Stimulated activated CD4-positive, alpha-beta T cell treated with anti-CD3 and anti-CD28 coated beads, Interleukin-1b, Interleukin-23, amount 100 ng/mL, for 48 hours (primary cell): ENCODE data around the gene ABCB6.

Source experiments
- DNase-seq: peaks from one replicate; pipeline ENCODE4 v3.0.0-alpha.2; 2020

The ABCB6 gene

DNA sequence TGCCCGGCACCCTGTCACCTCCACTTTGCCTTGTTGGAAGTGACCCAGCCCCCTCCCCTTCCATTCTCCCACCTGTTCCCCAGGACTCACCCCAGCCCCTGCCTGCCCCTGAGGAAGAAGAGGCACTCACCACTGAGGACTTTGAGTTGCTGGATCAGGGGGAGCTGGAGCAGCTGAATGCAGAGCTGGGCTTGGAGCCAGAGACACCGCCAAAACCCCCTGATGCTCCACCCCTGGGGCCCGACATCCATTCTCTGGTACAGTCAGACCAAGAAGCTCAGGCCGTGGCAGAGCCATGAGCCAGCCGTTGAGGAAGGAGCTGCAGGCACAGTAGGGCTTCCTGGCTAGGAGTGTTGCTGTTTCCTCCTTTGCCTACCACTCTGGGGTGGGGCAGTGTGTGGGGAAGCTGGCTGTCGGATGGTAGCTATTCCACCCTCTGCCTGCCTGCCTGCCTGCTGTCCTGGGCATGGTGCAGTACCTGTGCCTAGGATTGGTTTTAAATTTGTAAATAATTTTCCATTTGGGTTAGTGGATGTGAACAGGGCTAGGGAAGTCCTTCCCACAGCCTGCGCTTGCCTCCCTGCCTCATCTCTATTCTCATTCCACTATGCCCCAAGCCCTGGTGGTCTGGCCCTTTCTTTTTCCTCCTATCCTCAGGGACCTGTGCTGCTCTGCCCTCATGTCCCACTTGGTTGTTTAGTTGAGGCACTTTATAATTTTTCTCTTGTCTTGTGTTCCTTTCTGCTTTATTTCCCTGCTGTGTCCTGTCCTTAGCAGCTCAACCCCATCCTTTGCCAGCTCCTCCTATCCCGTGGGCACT, 36.2 kb downstream of the ABCB6 start:
- peak; percentile 22 for DNase-seq

DNA sequence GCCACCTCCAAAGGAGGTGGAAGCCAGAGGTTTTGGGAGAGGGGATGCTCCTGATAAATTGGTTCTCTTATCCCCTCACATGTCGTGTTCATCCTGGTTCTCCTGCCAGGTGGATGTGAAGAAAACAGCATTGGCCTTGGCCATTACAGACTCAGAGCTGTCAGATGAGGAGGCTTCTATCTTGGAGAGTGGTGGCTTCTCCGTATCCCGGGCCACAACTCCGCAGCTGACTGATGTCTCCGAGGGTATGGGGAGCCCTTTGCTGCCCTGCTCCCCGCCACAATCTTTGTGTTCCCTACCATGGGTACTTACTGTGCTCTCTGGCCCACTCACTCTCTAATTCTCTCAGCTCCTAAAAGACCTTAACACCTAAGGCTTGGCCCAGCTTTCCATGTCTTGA, 37.2 kb downstream of the ABCB6 start:
- no peak for DNase-seq

DNA sequence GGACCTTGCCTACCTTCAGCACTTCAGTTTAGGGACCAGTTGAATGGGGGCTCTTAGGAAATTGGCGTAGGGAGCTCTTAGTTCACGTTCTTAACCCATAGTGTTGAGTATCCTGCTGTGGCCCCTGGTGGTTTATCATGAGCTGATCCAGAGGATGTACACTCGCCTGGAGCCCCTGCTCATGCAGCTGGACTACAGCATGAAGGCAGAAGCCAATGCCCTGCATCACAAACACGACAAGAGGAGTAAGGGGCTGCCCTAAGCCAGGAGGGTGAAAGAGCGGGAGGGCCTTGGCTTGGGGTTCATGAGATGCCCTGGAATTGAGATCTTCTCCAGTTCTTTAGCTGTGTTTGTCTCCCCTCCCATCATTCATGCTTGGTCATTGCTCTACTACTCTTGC, 37.8 kb downstream of the ABCB6 start:
- no peak for DNase-seq

DNA sequence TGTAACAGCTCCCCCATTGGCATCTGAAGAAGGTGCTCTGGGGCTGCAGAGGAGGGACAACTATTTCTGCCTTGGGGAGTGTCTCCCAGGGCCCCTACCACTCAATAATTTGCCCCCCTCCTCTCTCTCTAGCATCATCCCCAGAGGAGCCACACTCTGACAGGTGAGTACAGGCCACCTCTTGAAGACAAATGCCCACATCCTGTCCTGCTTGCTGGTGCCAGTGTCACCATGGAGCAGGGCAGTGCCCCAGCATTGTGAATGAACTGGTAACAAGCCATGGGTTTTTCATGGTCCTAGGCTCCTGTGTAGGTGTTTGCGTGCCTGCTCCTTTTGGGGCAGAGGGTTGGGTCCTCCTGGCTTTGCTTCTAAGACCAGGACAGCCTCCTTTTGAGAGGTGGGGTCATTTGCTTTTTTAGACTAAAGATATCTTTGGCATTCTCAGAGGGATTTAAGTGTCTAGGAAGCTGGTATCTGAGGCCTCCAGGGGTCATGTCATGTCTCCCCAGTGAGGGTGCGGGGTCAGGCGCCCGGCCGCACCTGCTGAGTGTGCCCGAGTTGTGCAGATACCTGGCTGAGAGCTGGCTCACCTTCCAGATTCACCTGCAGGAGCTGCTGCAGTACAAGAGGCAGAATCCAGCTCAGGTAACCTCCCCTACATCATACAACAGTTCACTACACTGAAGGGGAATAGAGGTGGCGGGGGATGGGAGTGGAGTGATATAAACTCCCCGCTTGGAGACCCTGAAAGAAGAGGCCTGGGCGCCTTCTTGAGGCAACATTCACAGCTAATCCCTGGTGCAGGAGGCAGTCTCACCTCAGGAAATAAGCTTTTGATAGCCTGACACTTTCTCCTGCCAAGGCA, 38.9 kb downstream of the ABCB6 start:
- no peak for DNase-seq

DNA sequence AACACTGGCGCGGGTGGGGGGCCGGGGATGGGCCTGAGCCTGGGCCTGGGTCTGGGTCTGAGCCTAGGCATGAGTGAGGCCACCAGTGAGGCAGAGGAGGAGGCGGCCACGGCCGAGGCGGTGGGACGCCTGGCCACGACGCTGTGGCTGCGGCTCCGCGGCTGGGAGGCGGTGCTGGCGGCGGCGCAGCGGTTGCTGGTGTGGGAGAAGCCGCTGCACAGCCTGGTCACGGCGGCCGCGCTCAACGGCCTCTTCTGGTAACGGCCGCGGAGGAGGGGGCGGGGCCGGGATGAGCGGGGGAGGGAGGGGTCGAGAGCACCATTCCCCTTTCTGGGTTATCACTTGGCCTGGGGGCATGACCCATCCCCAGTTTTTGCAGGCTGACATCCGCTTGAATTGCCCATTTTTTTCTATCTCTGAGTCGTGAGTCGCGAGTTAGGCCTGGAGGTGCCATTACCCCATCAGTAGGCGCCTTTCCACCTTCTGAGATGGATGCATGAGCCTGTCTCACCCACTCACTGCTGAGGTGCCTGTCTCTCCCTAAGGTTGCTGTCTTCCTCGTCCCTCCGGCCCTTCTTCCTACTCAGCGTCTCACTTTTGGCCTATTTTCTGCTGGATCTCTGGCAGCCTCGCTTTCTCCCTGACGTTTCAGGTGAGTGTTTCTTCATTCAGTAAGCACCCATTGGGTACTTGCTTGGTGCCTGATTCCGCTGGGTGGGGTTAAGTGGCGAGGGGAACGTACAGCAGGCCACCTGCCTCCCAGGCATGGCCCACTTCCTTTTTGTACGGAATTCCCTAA, 40.2 kb downstream of the ABCB6 start:
- peak; percentile 21 for DNase-seq

DNA sequence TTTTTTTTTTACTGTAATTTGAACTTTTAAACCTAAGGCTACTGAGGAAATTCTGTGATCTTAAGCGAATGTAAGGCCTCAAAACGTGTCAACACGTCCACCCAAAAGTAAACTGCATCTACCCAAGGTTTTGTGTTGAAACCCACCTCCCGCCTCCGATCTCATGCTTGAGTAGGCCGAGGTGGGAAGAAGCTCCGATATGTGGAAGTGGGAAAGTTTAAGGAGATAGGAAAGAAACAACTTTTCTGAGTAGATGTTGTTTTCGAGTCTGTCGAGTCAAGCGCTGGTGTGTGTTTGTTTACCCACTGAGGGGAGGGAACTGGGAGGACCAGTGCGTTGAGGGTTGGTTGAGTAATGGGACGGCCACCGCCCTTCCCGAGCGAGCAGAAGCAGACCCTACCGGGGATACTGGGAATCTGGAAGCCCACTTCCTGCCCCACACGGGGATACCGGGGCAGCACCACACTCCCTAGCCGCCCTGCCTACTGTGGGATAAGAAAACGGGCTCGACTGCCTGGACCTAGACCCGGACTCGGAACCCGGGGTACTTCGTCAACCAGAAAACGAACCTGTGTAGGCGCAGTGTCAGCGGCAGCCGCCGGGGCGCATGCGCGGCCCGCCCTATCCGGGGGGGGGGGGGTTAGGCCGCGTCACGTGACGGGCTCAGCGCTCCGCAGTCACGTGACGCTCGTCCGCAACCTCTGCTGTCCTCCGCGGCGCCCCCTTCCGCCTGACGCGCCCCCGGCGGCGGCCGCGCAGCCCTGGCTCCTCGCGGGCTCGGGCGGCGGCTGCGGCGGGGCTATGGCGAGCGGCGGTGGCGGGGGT, 41.0 kb downstream of the ABCB6 start, which contains the start of gene RETREG2:
TSS of gene RETREG2 (plus strand) at position 724 of the 825 bp plus-strand sequence. CDS start at position 802, 78 bp downstream.
- DNase-seq, result peak; percentile 78

DNA sequence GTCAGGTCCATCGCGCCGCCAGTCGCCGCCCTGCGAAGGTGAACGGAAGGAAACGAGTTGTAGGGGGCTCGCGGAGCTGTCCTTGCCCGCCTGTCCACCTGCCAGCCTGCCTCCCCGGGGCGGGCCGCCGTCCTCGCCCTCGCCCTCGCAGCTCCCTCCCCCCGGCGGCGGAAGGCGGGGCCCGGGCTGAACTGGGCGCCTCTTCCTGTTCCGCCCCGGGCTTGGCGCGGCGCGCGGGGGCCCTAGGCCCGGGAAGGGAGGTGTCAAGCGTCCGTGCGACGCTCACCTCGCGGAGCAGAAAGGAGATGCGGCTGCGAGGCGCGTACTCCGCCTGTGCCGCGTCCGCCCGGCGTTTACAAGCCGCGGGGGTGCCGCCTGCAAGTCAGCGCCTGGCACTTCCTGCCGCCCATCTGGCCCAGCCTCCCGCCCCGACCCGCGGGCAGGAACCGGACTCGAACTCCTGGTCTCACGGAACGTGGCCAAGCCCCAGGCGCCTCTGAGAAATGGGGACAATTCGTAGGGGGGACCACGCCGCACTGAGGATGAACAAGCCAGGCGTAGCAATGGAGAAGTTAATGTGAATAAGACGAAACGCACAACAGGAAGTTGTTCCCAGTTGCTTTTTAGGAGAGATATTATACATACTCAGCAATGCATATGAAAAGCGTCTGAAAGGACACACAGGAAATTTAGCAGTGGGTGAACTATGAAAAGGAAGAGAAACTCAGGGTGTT, 41.8 kb downstream of the ABCB6 start, which contains the start of gene CNPPD1:
TSS of gene CNPPD1 (minus strand) at position 108 of the 734 bp plus-strand sequence. CDS start at position 11, 97 bp downstream.
- peak; percentile 87 for DNase-seq

DNA sequence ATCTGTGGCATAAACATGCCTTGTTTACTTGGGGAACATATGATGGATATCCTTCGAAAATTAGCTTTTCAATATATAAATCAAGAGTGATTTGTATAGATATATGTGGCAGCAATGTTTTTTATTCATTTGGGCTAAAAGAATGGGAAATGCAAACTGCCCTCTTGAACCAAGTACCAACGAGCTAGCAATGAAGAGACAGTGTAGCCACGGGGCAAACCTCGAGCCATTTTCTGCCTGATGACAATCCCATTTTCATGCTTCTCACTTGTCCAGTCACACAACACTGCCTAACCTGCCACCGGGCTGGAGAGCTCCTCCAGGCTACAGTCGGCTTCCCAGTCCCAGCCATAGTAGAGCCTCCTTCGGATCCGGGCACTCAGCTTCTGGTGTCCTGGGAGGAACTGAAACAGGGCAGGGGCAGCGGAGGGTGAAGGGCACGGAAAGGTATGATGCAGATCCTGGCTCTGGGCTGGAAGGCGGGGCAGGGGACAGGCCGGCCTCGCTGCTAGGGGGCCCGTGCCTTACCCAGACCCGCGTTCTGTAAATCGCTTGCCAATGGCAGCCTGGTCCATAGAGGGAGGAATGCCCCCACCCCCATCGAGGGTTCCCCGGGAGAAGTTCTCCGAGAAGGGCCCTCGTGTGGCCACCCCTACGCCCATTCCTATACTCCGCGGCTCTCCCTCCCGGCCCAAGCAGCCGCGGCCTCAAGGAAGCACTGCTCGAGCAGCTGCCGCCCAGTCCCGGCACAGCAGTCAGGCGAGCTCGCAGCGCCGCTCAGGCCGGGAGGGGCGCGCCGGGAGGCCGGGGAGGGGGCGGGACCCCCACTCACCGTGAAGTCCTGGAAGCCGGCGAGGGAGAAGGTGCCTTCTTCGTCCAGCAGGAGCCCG, 42.6 kb downstream of the ABCB6 start:
- peak; percentile 22 for DNase-seq

DNA sequence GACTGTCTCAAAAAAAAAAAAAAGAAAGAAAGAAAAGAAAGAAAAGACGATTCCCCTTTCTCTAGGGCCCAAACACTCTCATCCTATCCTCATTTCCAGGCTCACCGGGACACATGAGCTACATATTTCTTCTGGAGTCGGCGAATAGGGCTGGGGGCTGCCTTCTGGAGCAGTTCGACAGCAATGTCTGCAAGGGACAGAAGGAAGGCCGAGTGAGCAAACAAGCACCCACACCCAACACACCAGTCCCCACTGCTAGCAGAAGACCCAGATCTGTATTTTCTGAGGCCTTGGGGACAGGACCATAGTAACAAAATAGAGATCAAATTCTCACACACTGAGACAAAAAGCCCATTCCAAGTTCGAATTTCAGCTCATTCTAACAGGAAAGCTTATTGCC, 43.3 kb downstream of the ABCB6 start:
- no peak for DNase-seq

DNA sequence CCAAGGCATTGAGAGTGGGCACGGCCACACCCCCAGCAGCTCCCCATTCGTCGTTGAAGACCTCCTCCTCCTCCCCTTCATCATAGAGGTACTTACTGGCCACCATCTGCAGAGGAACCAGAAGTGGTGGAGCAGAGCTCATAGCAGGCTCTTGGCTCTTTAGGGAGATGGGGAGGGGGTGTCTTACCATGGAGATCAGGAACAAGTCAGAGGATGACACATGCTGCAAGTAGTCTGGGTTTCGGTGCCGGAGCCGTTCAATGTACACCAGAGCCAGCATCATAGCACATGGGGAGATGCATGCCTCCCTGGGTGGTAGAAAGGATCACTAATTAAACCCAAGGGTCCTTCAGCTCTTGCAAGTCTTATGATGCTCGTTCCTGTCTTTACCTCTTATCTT, 44.0 kb downstream of the ABCB6 start:
- no peak for DNase-seq

DNA sequence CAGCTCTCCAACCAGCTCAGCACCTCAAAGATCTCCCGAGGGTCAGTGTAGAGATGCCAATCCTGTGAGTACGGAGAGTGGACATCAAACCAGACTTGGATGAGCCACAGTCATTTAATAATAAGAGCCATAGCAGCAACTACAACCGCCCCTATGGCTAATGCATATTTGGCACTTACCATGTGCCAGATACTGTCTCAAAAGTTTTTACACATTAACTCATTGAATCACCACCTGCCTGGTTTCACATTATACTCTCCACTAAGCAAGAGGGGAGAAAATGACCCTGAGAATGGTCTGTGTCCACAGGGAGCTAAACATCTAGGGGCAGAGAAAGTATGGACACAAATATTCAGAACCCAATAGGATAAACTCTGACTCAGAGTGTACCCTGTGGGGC, 44.6 kb downstream of the ABCB6 start:
- DNase-seq, result no peak

DNA sequence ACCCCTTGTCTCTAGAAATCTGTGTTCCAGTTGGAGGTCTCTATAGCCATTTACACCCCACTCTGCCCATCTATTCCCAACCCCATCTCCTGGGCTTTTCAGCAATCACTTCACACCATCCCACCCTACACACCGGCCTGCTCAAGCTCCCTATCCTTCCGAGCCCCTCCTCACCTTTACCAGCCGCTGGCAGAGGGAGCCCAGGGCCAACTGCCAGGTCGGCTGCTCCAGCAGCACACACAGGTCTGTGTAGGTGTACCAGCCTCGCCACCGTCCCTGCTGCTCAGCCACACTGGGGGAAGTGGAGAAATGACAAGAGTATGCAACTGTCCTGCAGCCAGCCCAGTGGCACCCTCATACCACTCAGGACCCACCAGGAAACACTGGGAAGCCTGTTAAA, 45.6 kb downstream of the ABCB6 start:
- no peak for DNase-seq

DNA sequence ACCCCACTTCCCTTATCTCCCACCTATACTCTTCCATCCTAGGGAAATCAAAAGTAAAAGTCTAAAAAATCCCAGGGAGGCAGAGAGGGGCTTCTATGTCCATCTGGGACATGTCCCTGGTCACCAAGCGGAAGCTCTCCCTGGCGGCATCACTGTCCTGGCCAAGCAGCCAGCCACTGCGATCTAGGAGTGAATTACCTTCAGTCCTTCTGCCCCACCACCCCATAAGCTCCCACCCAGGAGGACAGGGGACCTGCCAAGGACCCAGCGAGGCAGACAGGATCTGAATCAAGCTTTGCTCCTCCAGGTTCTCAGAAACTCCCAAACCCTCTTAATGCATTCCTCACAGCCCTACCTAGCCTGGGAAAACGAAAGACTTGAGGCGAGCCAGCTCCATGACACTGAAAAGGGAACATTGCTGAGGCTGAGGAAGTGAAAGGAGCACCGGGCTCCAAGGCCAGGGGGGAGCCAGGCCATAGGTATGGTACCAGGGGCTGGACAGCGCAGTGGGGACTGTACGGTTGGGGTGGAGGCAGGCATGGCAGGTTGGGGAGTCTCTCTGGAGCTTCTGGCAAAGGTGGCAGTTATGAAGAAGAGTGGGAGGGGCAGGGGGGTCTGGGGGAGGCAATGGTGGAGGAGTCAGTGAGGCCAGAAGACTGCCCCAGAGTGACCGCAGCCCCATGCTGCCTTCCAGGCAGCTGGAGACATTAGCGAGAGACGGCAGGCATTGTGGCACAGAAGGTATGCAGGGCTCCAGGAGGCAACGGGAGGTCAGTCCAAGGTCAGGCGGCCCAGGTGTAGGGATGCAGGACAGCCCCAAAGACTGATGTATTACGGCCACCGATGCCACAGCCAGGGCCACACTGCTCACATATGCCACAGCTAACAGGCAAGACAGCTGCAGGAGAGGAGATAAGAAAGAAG, 46.3 kb downstream of the ABCB6 start:
- no peak for DNase-seq

DNA sequence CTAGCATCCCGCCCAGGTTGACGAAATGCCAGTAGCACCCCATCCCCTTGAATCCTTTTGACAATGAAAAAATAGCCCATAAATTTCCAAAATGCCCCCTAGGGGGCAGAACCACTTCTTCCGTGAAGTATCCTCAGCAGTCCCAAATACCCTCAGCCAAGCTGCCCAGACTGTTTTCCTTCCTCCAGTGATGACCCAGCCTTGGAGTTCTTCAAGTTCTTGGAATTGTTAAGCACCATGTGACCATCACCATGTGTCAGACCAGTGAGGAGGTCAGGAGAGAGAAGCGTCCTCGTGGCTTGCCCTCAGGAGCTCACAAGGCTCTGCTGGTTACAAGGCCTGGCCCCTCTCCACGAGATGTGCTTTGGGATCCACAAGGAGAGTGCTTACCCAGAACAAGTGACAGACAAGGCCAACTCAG, 47.5 kb downstream of the ABCB6 start:
- no peak for DNase-seq

DNA sequence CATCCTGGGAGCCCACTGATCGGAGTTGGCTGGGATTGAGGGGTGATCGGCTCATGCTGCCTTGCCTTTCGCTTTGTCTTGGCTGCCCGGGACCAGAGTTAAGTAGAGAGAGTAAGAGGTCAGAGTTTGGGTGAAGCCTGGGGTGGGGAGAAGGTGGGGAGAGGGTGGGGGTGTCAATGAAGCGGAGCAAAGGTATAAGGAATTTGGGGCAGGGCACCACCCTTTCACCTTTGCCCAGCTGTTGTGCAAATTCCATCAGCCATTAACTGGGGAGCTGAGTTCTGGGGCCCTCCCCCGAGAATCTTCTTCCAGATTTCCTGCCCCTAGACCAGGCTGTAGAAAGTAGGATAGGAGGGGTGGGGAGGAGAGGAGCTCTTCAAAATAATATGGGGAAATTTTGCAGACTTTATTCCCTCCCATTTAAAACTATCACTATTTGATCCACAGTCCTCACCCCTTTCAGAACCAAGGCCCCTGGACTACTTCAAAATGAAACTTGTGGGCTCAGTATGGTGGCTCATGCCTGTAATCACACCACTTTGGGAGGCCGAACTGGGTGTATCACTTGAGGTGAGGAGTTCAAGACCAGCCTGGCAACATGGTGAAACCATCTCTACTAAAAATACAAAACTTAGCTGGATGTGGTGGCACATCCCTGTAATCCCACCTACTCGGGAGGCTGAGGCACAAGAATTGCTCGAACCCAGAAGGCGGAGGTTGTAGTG, 48.7 kb downstream of the ABCB6 start, which contains the start of gene SLC23A3:
TSS of gene SLC23A3 (minus strand) at position 100 of the 725 bp plus-strand sequence. CDS start at position 55, 45 bp downstream.
- DNase-seq, result no peak

DNA sequence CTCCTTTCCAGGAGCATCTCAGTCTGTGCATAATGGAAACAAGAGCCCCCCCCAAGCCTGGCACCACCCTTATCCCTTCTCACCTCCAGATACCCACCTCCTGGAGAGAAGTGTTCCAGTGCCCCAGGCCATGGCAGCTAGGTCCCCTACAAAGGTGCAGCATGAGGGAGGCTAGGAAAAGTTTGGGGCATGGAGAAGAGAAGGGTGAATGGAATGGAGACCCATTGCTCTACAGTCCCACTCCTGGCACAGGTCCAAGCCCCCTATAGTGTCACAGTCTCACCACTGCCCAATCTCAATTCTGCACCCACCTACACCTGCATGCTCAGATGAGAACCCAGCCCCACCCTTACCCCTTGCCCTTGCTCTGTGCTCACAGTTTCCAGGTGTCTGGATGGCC, 49.8 kb downstream of the ABCB6 start:
- DNase-seq, result no peak

DNA sequence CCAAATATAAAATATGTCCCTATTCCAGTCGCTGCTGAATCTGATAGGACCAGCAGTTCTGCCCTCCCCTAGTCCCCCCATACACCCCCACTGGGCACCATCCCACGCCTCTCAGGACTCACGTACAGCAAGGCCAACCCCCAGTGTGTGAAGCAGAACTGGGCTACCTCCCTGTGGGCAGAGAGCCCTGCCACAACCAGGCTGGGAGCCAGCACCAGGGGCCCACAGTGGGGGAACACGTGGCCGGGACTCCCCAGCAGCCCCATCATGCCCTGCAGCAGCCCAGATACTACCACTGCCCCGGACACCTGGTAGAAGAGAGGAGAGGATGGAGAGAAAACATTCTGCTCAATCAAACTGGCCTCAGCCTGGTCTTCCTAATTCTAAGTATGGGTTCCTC, 50.2 kb downstream of the ABCB6 start:
- no peak for DNase-seq

DNA sequence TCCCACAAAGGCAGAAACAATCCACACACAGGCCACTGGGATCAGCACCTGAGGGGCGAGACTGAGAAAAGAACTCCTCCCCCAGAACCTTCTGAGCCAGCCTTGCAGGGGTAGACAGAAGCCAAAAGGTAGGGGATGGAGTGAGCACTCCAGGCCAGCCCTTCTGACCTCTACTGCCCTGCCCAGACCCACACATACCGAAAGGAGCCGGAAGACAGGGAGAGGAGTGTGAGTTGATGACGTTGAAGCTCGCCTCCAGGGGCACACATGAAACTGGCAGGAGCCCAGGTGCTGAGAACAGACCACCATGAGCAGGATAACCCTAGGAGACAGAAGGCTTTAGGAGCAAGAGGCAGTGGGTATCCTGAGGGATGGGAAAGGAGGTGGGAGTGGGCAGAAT, 50.8 kb downstream of the ABCB6 start:
- DNase-seq, result no peak
